CD4-positive, alpha-beta T cell treated with Interleukin-17A for 4 hours (primary cell): ENCODE results near the gene COL6A6.
A peak's percentile ranks its signal among the peaks of the same experiment; 100 is the strongest.
"Not testable (repeated sequence)": the region's sequence is repeated elsewhere in the genome, so short reads cannot be mapped to it uniquely, and the experiment has no call there.

Source experiments
- DNase-seq: peaks from one replicate; pipeline ENCODE4 v3.0.0-alpha.2; 2020; ENCODE audit warnings: mixed read lengths

Gene COL6A6

DNA sequence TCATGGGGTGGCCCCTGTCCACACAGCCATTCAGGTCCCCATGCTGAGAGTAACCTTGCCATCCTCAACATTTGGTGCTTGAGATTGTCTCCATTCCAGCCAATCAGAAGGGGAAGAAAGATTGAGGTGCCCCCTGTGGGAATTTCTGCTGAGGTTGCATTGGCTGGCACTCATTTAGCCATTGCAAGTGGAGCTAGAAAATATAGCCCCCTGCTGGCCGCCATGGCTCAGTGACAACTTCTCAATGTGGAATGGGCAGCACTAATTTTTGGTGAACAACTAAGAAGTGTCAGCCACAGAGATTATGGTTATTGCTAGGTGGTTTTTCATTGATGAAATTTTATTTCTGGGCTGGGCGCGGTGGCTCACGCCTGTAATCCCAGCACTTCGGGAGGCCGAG is 22.0 kb downstream of the COL6A6 start:
- peak; percentile 32 for DNase-seq

DNA sequence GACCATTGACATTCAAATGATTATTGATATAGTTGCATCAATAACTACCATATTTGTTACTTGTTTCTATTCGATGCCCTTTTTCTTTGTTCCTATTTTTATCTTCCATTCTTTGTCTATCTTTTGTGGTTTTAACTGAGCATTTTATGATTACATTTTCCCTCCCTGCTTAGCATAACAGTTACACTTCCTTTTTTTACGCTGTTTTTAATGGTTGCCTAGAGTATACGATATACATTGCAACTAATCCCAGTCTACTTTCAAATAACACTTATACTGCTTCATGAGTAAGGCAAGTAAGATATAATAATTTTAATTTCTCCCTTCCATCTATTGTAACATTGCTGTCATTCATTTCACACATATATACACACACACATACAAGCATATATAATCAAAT is 26.3 kb downstream of the COL6A6 start:
- DNase-seq, result no peak

DNA sequence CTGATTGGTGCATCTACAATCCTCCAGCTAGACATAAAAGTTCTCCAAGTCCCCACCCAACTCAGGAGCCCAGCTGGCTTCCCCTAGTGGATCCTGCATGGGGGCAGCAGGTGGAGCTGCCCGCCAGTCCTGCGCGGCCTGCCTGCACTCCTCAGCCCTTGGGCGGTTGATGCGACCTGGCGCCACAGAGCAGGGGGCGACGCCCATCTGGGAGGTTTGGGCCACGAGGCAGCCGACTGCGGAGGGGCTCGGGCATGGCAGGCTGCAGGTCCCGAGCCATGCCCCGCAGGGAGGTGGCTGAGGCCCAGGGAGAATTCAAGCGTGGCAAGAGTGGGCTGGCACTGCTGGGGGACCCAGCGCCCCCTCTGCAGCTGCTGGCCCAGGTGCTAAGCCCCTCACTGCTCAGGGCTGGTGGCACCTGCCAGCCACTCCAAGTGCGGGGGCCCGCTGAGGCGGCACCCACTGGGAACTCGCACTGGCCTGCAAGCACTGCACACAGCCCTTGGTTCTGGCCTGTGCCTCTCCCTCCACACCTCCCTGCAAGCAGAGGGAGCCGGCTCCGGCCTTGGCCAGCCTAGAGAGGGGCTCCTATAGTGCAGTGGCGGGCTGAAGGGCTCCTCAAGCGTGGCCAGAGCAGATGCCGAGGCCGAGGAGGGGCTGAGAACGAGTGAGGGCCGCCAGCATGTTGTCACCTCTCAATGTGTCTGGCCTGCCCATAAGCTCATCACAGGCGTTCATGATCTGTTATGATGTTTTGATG is 30.1 kb downstream of the COL6A6 start:
- DNase-seq, result no peak

DNA sequence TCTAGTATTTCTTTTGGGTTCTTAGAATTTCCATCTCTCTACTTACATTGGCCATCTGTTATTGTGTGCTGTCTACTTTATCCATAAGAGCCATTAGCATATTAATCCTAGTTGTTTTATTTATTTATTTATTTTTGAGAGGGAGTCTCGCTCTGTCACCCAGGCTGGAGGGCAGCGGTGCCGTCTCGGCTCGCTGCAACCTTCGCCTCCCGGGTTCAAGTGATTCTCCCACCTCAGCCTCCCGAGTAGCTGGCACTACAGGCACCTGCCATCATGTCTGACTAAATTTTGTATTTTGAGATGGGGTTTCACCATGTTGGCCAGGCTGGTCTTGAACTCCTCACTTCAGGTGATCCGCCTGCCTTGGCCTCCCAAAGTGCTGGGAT is 30.7 kb downstream of the COL6A6 start:
- DNase-seq, result not testable (repeated sequence)

DNA sequence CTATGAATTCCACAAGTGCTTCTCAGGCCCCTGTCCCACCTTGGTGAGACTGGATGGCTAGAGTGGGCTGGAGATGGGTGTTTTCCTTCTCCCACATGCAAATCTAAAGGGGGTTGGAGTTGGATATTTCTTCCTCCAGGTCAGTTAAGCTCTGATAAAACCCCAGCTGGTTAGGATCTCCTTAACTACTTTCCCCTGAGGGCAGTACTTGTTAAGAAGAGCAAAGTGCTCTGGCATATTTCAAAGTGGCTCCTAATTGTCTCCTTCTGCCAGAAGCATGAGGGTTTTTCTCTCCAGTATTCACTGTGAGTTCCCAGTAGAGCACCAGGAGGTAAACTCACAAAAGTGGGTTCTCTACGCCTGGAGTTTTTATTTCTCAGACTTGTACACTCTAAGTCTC is 31.4 kb downstream of the COL6A6 start:
- no peak for DNase-seq

DNA sequence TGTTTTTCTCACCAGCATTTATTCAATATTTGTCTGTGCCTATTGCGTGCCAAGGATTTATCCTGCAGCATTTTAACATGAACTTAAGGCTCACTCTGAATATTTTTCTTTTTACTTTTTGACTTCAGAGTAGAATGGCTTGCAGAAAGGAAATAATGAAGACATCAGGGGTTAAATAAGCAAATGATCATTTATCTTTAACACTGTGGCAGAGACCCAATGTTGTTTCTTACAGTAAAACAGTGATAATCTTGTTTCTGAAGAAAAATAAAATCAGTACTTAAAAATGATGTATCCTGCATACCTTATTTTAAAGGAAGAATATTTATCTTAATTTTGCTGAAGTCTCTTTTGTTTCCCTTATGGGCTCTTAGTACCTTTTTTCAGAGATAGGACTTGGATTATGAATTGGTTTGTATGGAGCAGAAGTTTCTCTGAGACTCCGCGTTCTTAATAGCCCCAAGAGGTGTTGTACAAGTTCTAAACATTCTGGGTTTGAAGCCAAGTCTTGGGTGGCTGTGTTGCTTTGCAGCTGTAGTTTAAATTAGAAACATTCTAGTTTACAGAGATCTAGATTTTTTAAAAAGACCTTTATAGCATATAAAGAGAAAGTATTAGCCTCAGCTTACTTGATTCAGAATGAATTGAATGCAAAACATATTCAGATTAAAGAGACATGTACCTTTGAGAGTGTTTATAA is 40.5 kb downstream of the COL6A6 start:
- no peak for DNase-seq

DNA sequence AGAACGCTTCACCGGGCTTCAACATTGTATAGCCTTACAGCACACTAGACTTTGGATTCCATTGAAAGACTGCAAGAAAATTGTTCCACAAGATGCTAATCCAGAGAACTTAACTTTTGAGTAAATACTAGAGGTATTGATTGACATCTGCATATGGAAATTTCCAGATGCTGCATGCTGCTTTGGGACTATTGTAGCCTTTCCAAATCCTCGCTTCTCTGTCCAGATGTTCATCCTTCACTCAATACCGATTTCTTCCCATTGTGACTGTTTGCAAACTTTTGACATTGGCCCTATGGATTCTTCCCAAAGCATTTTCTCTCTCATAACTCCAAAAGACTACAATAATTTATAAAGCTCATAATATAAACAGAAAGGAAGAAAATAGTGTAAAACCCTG is 41.4 kb downstream of the COL6A6 start:
- no peak for DNase-seq

DNA sequence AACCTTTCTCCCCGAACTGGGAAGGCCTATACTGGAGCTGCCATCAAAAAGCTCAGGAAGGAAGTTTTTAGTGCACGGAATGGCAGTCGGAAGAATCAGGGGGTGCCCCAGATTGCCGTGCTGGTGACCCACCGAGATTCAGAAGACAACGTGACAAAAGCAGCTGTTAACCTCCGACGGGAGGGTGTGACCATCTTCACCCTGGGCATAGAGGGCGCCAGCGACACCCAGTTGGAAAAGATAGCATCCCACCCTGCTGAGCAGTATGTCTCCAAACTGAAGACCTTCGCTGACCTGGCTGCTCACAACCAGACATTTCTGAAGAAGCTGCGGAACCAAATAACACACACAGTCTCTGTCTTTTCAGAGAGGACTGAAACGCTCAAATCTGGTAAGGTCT is 48.2 kb downstream of the COL6A6 start:
- no peak for DNase-seq
